Osteoblast (primary cell): ENCODE data around the gene CRTAP. TPM values are rescaled to one million over a fixed set of nuclear protein-coding genes. Genes with fewer than 3 reads are reported as not detected.

Experiments
- DNase-seq: peaks from one replicate; pipeline ENCODE4 v3.0.0; 2011; ENCODE audit warnings: low spot score, mixed read lengths; ENCODE audit not compliant: insufficient read length; ENCODE audit errors: missing footprints
- H2AFZ ChIP-seq: 2 replicates; pipeline ENCODE4 v1.6.0; 2011; ENCODE audit warnings: mild to moderate bottlenecking, low read length
- H3K27ac ChIP-seq: 2 replicates; pipeline ENCODE4 v1.5.1; 2011; ENCODE audit warnings: mild to moderate bottlenecking, low read depth, low read length, moderate library complexity
- H3K27me3 ChIP-seq: 2 replicates; pipeline ENCODE4 v1.6.0; 2012; ENCODE audit warnings: mild to moderate bottlenecking, control low read depth, inconsistent platforms, low read length, moderate library complexity; ENCODE audit not compliant: insufficient read depth
- H3K36me3 ChIP-seq: 2 replicates; pipeline ENCODE4 v1.5.1; 2011; ENCODE audit warnings: mild to moderate bottlenecking, low read length, control low read depth, moderate library complexity; ENCODE audit not compliant: insufficient read depth
- H3K4me1 ChIP-seq: 2 replicates; pipeline ENCODE4 v1.5.1; 2011; ENCODE audit warnings: mild to moderate bottlenecking, low read length, control low read depth, moderate library complexity; ENCODE audit not compliant: insufficient read depth
- H3K4me2 ChIP-seq: 2 replicates; pipeline ENCODE4 v1.6.0; 2011; ENCODE audit warnings: mild to moderate bottlenecking, low read length; ENCODE audit not compliant: insufficient read depth
- H3K4me3 ChIP-seq: fragments of 200-600 bp; sonication (generic); 3 replicates; pipeline ENCODE4 v1.5.1; 2012; ENCODE audit warnings: mild to moderate bottlenecking, low read length, inconsistent platforms; ENCODE audit not compliant: insufficient read depth
- H3K79me2 ChIP-seq: 2 replicates; pipeline ENCODE4 v1.6.0; 2012; ENCODE audit warnings: mild to moderate bottlenecking, low read length, control low read depth, inconsistent platforms; ENCODE audit not compliant: insufficient read depth
- H3K9me3 ChIP-seq: 2 replicates; pipeline ENCODE4 v1.5.1; 2011; ENCODE audit warnings: low read depth, low read length, control low read depth
- H4K20me1 ChIP-seq: 2 replicates; pipeline ENCODE4 v1.6.0; 2012; ENCODE audit warnings: mild to moderate bottlenecking, low read length, control low read depth; ENCODE audit not compliant: insufficient read depth
- CTCF ChIP-seq: IDR thresholded peaks from 2 replicates; pipeline ENCODE4 v1.5.1; 2011; ENCODE audit warnings: mild to moderate bottlenecking, low read depth, low read length, moderate library complexity; ENCODE audit errors: extremely low read depth
- total RNA-seq: library from RNA; depleted of rRNA; stranded (reverse); fragments of >200 nt; gene quantifications from 2 replicates; pipeline ENCODE4 v1.2.3, GENCODE V29; 2012

The CRTAP gene
- total RNA-seq, 1 donor, result 266 TPM

GRCh38 chr3:33146791-33147445, 33.1 kb downstream of the CRTAP start:
- Histone ChIP-seq H3K27ac (no peak overlapping the region), H3K4me2 (peak overlapping the region; percentile 32)

GRCh38 chr3:33149342-33149741, 35.5 kb downstream of the CRTAP start:
- no peak overlapping the region for H2AFZ ChIP-seq
- no peaks in the 10 kb centered on the region for H3K36me3 ChIP-seq
- no peak for DNase-seq
- no peaks in the 10 kb centered on the region for H4K20me1 ChIP-seq
- no peak overlapping the region for H3K4me2 ChIP-seq
- no peaks in the 10 kb centered on the region for H3K27me3 ChIP-seq
- no peak for TF ChIP-seq CTCF
- H3K9me3 ChIP-seq, result no peaks in the 10 kb centered on the region
- H3K79me2 ChIP-seq, result no peaks in the 10 kb centered on the region
- H3K4me3 ChIP-seq, result no peak overlapping the region
- no peak overlapping the region for H3K27ac ChIP-seq
- peaks cover 13% of the 10 kb centered on the region for H3K4me1 ChIP-seq

More at GRCh38 chr3:33146791-33147445, 33.1 kb downstream of the CRTAP start:
- Histone ChIP-seq H3K79me2 (no peaks in the 10 kb centered on the region), H4K20me1 (no peaks in the 10 kb centered on the region), H3K4me3 (no peak overlapping the region), H2AFZ (no peak overlapping the region), H3K36me3 (peaks cover 13% of the 10 kb centered on the region), H3K27me3 (no peaks in the 10 kb centered on the region), H3K4me1 (peaks cover 13% of the 10 kb centered on the region), H3K9me3 (no peaks in the 10 kb centered on the region)
- TF ChIP-seq CTCF, result no peak
- DNase-seq, result peak; percentile 72

- Histone ChIP-seq H2AFZ (no peak overlapping the region), H3K4me1 (no peaks in the 10 kb centered on the region)
- no peak for DNase-seq
Measured at GRCh38 chr3:33152363-33153360, 38.8 kb downstream of the CRTAP start.

More at GRCh38 chr3:33152363-33153360, 38.8 kb downstream of the CRTAP start:
- Histone ChIP-seq H3K27me3 (no peaks in the 10 kb centered on the region), H3K9me3 (no peaks in the 10 kb centered on the region), H4K20me1 (no peaks in the 10 kb centered on the region), H3K79me2 (no peaks in the 10 kb centered on the region), H3K4me2 (no peak overlapping the region), H3K4me3 (no peak overlapping the region), H3K27ac (no peak overlapping the region), H3K36me3 (no peaks in the 10 kb centered on the region)
- TF ChIP-seq CTCF, result no peak
